ENCODE data around the gene CTAGE4. TPM values are rescaled to one million over a fixed set of nuclear protein-coding genes. Genes with fewer than 3 reads are reported as not detected.
"Not testable (repeated sequence)": the region's sequence is repeated elsewhere in the genome, so short reads cannot be mapped to it uniquely, and the experiment has no call there.

CTAGE4 gene
- total RNA-seq, 1 experiment from 2014 or later = 5.8 TPM

GRCh38 chr7:144195212-144195872, 12.1 kb downstream of the CTAGE4 start, which contains the start of gene ARHGEF35:
ARHGEF35 (minus strand) TSS chr7:144195833; CDS start chr7:144188383, 7,450 bp downstream.
- BruUV-seq (replicated peaks); H3F3A ChIP-seq (ENCODE audit: insufficient read depth, low read depth); H3K9me3 ChIP-seq (ENCODE audit: insufficient read depth, low read depth); H3K27me3 ChIP-seq (ENCODE audit: insufficient read depth, low read depth); H2AFZ ChIP-seq; H3K4me3 ChIP-seq; DNase-seq; CTCF ChIA-PET; H3K4me2 ChIP-seq; H3K27ac ChIP-seq; H3K9me2 ChIP-seq (ENCODE audit: insufficient read depth); intact Hi-C loops (cut with micrococcal nuclease; ENCODE audit: unreplicated experiment); H3K36me3 ChIP-seq (ENCODE audit: low read depth); POLR2A ChIA-PET (ENCODE audit: unreplicated experiment); H3K79me2 ChIP-seq (ENCODE audit: low read depth); H3K4me1 ChIP-seq (replicated peaks; ENCODE audit: insufficient read depth); H4K20me1 ChIP-seq (ENCODE audit: insufficient read depth): not testable (repeated sequence)

GRCh38 chr7:144198934-144199333, 15.7 kb downstream of the CTAGE4 start:
- DNase-seq; H3K27ac ChIP-seq; H3K36me3 ChIP-seq (ENCODE audit: low read depth); H4K20me1 ChIP-seq (ENCODE audit: insufficient read depth); H3K9me3 ChIP-seq (ENCODE audit: insufficient read depth, low read depth); POLR2A ChIA-PET (ENCODE audit: unreplicated experiment); H3K9me2 ChIP-seq (ENCODE audit: insufficient read depth); intact Hi-C loops (cut with micrococcal nuclease; ENCODE audit: unreplicated experiment); BruUV-seq (replicated peaks); H3K4me2 ChIP-seq; H3K27me3 ChIP-seq (ENCODE audit: insufficient read depth, low read depth); CTCF ChIA-PET; H3K4me1 ChIP-seq (replicated peaks; ENCODE audit: insufficient read depth); H3K79me2 ChIP-seq (ENCODE audit: low read depth); H3F3A ChIP-seq (ENCODE audit: insufficient read depth, low read depth); H2AFZ ChIP-seq; H3K4me3 ChIP-seq: not testable (repeated sequence)

- H3K4me1 ChIP-seq (replicated peaks; ENCODE audit: insufficient read depth); BruUV-seq (replicated peaks); H3K79me2 ChIP-seq (ENCODE audit: low read depth); H2AFZ ChIP-seq; H3K9me3 ChIP-seq (ENCODE audit: insufficient read depth, low read depth); intact Hi-C loops (cut with micrococcal nuclease; ENCODE audit: unreplicated experiment); H3K27me3 ChIP-seq (ENCODE audit: insufficient read depth, low read depth); POLR2A ChIA-PET (ENCODE audit: unreplicated experiment); H3K4me3 ChIP-seq; H3K9me2 ChIP-seq (ENCODE audit: insufficient read depth); H3K36me3 ChIP-seq (ENCODE audit: low read depth); H3K27ac ChIP-seq; H3F3A ChIP-seq (ENCODE audit: insufficient read depth, low read depth); H4K20me1 ChIP-seq (ENCODE audit: insufficient read depth); H3K4me2 ChIP-seq; CTCF ChIA-PET; DNase-seq: not testable (repeated sequence)
These were observed 18.7 kb downstream of the CTAGE4 start for GRCh38 chr7:144201978-144202377.

- H3K79me2 ChIP-seq (ENCODE audit: low read depth); CTCF ChIA-PET; H3K9me3 ChIP-seq (ENCODE audit: insufficient read depth, low read depth); H3F3A ChIP-seq (ENCODE audit: insufficient read depth, low read depth); DNase-seq; H4K20me1 ChIP-seq (ENCODE audit: insufficient read depth); H3K4me3 ChIP-seq; intact Hi-C loops (cut with micrococcal nuclease; ENCODE audit: unreplicated experiment); H2AFZ ChIP-seq; H3K27ac ChIP-seq; H3K4me1 ChIP-seq (replicated peaks; ENCODE audit: insufficient read depth); H3K36me3 ChIP-seq (ENCODE audit: low read depth); H3K9me2 ChIP-seq (ENCODE audit: insufficient read depth); H3K27me3 ChIP-seq (ENCODE audit: insufficient read depth, low read depth); H3K4me2 ChIP-seq; POLR2A ChIA-PET (ENCODE audit: unreplicated experiment); BruUV-seq (replicated peaks): not testable (repeated sequence)
These were observed 19.8 kb downstream of the CTAGE4 start for GRCh38 chr7:144203086-144203485.

- H3K9me2 ChIP-seq (ENCODE audit: insufficient read depth); POLR2A ChIA-PET (ENCODE audit: unreplicated experiment); H3K4me2 ChIP-seq; H3K27me3 ChIP-seq (ENCODE audit: insufficient read depth, low read depth); H3K4me3 ChIP-seq; CTCF ChIA-PET; BruUV-seq (replicated peaks); DNase-seq; H3K4me1 ChIP-seq (replicated peaks; ENCODE audit: insufficient read depth); H3F3A ChIP-seq (ENCODE audit: insufficient read depth, low read depth); H3K9me3 ChIP-seq (ENCODE audit: insufficient read depth, low read depth); H3K27ac ChIP-seq; intact Hi-C loops (cut with micrococcal nuclease; ENCODE audit: unreplicated experiment); H3K79me2 ChIP-seq (ENCODE audit: low read depth); H3K36me3 ChIP-seq (ENCODE audit: low read depth); H4K20me1 ChIP-seq (ENCODE audit: insufficient read depth); H2AFZ ChIP-seq: not testable (repeated sequence)
These were observed 22.0 kb downstream of the CTAGE4 start for GRCh38 chr7:144205306-144205705.

GRCh38 chr7:144217200-144217599, 33.9 kb downstream of the CTAGE4 start:
- H3K27me3 ChIP-seq (ENCODE audit: insufficient read depth, low read depth); BruUV-seq (replicated peaks); H3K4me1 ChIP-seq (replicated peaks; ENCODE audit: insufficient read depth); H3K79me2 ChIP-seq (ENCODE audit: low read depth); H3K4me3 ChIP-seq; H3K4me2 ChIP-seq; H3K9me2 ChIP-seq (ENCODE audit: insufficient read depth); POLR2A ChIA-PET (ENCODE audit: unreplicated experiment); H3K9me3 ChIP-seq (ENCODE audit: insufficient read depth, low read depth); H2AFZ ChIP-seq; H3K27ac ChIP-seq; CTCF ChIA-PET; intact Hi-C loops (cut with micrococcal nuclease; ENCODE audit: unreplicated experiment); DNase-seq; H3K36me3 ChIP-seq (ENCODE audit: low read depth); H4K20me1 ChIP-seq (ENCODE audit: insufficient read depth); H3F3A ChIP-seq (ENCODE audit: insufficient read depth, low read depth): not testable (repeated sequence)

GRCh38 chr7:144218581-144218980, 35.3 kb downstream of the CTAGE4 start:
- H3K27ac ChIP-seq; H3K4me1 ChIP-seq (replicated peaks; ENCODE audit: insufficient read depth); H3K4me3 ChIP-seq; H4K20me1 ChIP-seq (ENCODE audit: insufficient read depth); H3K9me2 ChIP-seq (ENCODE audit: insufficient read depth); POLR2A ChIA-PET (ENCODE audit: unreplicated experiment); H2AFZ ChIP-seq; BruUV-seq (replicated peaks); DNase-seq; H3K79me2 ChIP-seq (ENCODE audit: low read depth); intact Hi-C loops (cut with micrococcal nuclease; ENCODE audit: unreplicated experiment); H3K4me2 ChIP-seq; H3K36me3 ChIP-seq (ENCODE audit: low read depth); CTCF ChIA-PET; H3K9me3 ChIP-seq (ENCODE audit: insufficient read depth, low read depth); H3F3A ChIP-seq (ENCODE audit: insufficient read depth, low read depth); H3K27me3 ChIP-seq (ENCODE audit: insufficient read depth, low read depth): not testable (repeated sequence)
